Measurements from ENCODE around the gene KCTD2. TPM values are rescaled to one million over a fixed set of nuclear protein-coding genes. Genes with fewer than 3 reads are reported as not detected.

Gene KCTD2
- total and polyA plus RNA-seq, 9 of the 15 experiments (the other 6 are each of a cell fraction or from before 2014, with no cell fraction given): 1.7 to 32.9 (median 15.8) TPM

DNA sequence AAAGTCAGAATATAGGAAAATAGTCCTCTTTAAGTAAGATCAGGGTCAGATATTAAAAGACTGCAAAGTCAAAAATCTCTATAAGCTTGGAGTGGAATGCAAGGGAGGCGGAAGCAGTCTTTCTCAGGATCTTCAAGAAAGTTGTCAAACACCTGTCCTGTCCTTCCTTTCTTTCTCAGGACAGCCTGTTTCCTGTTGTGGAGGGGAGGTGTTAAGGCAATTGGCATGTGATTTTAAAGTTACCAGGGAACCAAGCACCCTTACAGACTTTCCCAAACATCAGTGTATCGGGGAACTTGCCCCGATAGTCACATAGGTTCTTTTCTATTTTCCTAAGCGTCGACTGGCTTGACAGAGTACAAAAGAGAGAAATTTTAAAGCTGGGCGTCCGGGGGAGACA lies 2.3 kb upstream of the KCTD2 start:
- H3K36me3 ChIP-seq (ENCODE audit: control insufficient read depth, insufficient read depth, low read length): peaks cover 42% of the 10 kb centered on the region
- H3K9me3 ChIP-seq (replicated peaks; ENCODE audit: control insufficient read depth, insufficient read depth, low read depth, low read length): no peaks in the 10 kb centered on the region
- no peak for DNase-seq (ENCODE audit: extremely low read depth in 1 of 4, low spot score in 3 of 4)
- no TSS peak for BruUV-seq (replicated peaks)
- peaks cover 45% of the 10 kb centered on the region for H3K79me2 ChIP-seq (ENCODE audit: control insufficient read depth, insufficient read depth, low read length)
- no peak overlapping the region for H3K4me3 ChIP-seq
- POLR2A ChIA-PET: interaction anchor here (0.6 kb wide), 2 partner anchors 61 to 127 kb away, joined by 3 read pairs; no protein-coding TSS in a partner anchor
- 93% methylated on average over 7 of the region's 7 CpGs for WGBS (ENCODE audit: insufficient coverage, low coverage, missing lambda C conversion rate)
- intact Hi-C loops (cut with micrococcal nuclease): no loop called here
- H3K9ac ChIP-seq (ENCODE audit: insufficient read depth in 1 of 2, low read depth in 2 of 2, low read length in 2 of 2): no peak overlapping the region
- H4K20me1 ChIP-seq (replicated peaks; ENCODE audit: control insufficient read depth, insufficient read depth, low read length): no peaks in the 10 kb centered on the region; the same call in 1 of the 2 replicates
- CTCF ChIA-PET (ENCODE audit: low intra/inter-chr PET ratio): no interaction called here
- no peak for FAIRE-seq
- H3K27ac ChIP-seq (ENCODE audit: extremely low read depth, low read depth, low read length): peak overlapping the region; percentile 10; the same call in 1 of the 3 replicates
- H3K9me1 ChIP-seq (ENCODE audit: control insufficient read depth, insufficient read depth, low read length): no peaks in the 10 kb centered on the region
- H3K27me3 ChIP-seq (ENCODE audit: control insufficient read depth in 2 of 2, insufficient read depth in 2 of 2, low read length in 2 of 2): no peaks in the 10 kb centered on the region
- H3K4me1 ChIP-seq (replicated peaks in 1 of 2; ENCODE audit: control insufficient read depth in 2 of 2, insufficient read depth in 2 of 2, low read length in 2 of 2): peaks cover 11 to 15% of the 10 kb centered on the region in 2 experiments
- no peak overlapping the region for H2AFZ ChIP-seq (ENCODE audit: low read depth, low read length)
- in situ Hi-C loops (cut with MboI): no loop called here
- no peak overlapping the region for H3K4me2 ChIP-seq (ENCODE audit: insufficient read depth, low read length)
- no peak for ATAC-seq
- TF ChIP-seq POLR2G (IDR thresholded peaks at IDR 0.05; ENCODE audit: low read depth, low read length) (no peak), HMGN3 (IDR thresholded peaks at IDR 0.05; ENCODE audit: borderline replicate concordance, extremely low read depth, insufficient read length, low read depth, low read length) (no peak), NUFIP1 (IDR thresholded peaks at IDR 0.05; ENCODE audit: partially characterized antibody) (no peak), RBM25 (IDR thresholded peaks at IDR 0.05; ENCODE audit: low read depth, low read length, severe bottlenecking) (no peak), KDM1A (IDR thresholded peaks at IDR 0.05) (no peak), ZFP30 (CRISPR knock-in tag; IDR thresholded peaks at IDR 0.05; ENCODE audit: borderline replicate concordance) (no peak), GTF2B (IDR thresholded peaks at IDR 0.05; ENCODE audit: extremely low read depth, insufficient read length) (no peak), PTBP1 (IDR thresholded peaks at IDR 0.05; ENCODE audit: low read depth, low read length) (no peak), ZNF707 (CRISPR knock-in tag; conservative IDR thresholded peaks at IDR 0.05) (no peak), EP300 (IDR thresholded peaks at IDR 0.05; ENCODE audit: low read length) (no peak), CREB5 (CRISPR knock-in tag; IDR thresholded peaks at IDR 0.05) (no peak), ZNF695 (CRISPR knock-in tag; IDR thresholded peaks at IDR 0.05) (no peak), CAMTA2 (CRISPR knock-in tag; conservative IDR thresholded peaks at IDR 0.05) (no peak), SIX5 (IDR thresholded peaks at IDR 0.05; ENCODE audit: borderline replicate concordance in 1 of 2, insufficient read depth in 1 of 2, low read depth in 1 of 2, low read length in 2 of 2) (no peak), STAT5B (CRISPR knock-in tag; IDR thresholded peaks at IDR 0.05) (no peak), RBM15 (IDR thresholded peaks at IDR 0.05; ENCODE audit: insufficient read depth, low read length) (no peak), BMI1 (IDR thresholded peaks at IDR 0.05; ENCODE audit: low read length) (no peak)
- TF ChIP-seq, protein P1, sequence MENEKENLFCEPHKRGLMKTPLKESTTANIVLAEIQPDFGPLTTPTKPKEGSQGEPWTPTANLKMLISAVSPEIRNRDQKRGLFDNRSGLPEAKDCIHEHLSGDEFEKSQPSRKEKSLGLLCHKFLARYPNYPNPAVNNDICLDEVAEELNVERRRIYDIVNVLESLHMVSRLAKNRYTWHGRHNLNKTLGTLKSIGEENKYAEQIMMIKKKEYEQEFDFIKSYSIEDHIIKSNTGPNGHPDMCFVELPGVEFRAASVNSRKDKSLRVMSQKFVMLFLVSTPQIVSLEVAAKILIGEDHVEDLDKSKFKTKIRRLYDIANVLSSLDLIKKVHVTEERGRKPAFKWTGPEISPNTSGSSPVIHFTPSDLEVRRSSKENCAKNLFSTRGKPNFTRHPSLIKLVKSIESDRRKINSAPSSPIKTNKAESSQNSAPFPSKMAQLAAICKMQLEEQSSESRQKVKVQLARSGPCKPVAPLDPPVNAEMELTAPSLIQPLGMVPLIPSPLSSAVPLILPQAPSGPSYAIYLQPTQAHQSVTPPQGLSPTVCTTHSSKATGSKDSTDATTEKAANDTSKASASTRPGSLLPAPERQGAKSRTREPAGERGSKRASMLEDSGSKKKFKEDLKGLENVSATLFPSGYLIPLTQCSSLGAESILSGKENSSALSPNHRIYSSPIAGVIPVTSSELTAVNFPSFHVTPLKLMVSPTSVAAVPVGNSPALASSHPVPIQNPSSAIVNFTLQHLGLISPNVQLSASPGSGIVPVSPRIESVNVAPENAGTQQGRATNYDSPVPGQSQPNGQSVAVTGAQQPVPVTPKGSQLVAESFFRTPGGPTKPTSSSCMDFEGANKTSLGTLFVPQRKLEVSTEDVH (IDR thresholded peaks at IDR 0.05; ENCODE audit: low read depth, partially characterized antibody): no peak
